ENCODE results near the gene SEPHS2. TPM values are rescaled to one million over a fixed set of nuclear protein-coding genes. Genes with fewer than 3 reads are reported as not detected.
"Not testable (repeated sequence)": the region's sequence is repeated elsewhere in the genome, so short reads cannot be mapped to it uniquely, and the experiment has no call there.

SEPHS2 gene
- total RNA-seq, 1 experiment from 2014 or later: 91.6 TPM

DNA sequence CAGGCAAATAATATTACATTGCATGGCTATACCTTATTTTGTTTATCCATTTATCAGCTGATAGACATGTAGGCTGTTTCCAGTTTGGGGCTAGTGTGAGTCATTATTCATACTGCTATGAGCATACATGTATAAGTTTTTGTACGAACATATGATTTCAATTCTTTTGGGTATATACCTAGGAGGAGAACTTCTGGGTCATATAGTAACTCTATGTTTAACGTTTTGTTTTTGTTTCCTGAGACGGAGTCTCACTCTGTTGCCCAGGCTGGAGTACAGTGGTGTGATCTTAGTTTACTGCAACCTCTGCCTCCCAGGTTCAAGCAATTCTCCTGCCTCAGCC lies 24.5 kb upstream of the SEPHS2 start:
- POLR2A ChIA-PET: no interaction called here
- TF ChIP-seq, protein P1, sequence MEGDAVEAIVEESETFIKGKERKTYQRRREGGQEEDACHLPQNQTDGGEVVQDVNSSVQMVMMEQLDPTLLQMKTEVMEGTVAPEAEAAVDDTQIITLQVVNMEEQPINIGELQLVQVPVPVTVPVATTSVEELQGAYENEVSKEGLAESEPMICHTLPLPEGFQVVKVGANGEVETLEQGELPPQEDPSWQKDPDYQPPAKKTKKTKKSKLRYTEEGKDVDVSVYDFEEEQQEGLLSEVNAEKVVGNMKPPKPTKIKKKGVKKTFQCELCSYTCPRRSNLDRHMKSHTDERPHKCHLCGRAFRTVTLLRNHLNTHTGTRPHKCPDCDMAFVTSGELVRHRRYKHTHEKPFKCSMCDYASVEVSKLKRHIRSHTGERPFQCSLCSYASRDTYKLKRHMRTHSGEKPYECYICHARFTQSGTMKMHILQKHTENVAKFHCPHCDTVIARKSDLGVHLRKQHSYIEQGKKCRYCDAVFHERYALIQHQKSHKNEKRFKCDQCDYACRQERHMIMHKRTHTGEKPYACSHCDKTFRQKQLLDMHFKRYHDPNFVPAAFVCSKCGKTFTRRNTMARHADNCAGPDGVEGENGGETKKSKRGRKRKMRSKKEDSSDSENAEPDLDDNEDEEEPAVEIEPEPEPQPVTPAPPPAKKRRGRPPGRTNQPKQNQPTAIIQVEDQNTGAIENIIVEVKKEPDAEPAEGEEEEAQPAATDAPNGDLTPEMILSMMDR (IDR thresholded peaks at IDR 0.05; ENCODE audit: insufficient read depth in 1 of 2, low read depth in 1 of 2, low read length in 1 of 2, severe bottlenecking in 1 of 2, unreplicated experiment in 1 of 2): no peak
- intact Hi-C loops (cut with micrococcal nuclease; ENCODE audit: unreplicated experiment): no loop called here
- H3K27me3 Mint-ChIP-seq (ENCODE audit: insufficient read depth, unreplicated experiment): no peaks in the 10 kb centered on the region
- H3K36me3 Mint-ChIP-seq (ENCODE audit: insufficient read depth, unreplicated experiment): no peaks in the 10 kb centered on the region
- no peaks in the 10 kb centered on the region for H3K4me1 ChIP-seq
- H3K36me3 ChIP-seq (ENCODE audit: control insufficient read depth, insufficient read depth, low read length): no peaks in the 10 kb centered on the region
- no peaks in the 10 kb centered on the region for H3K9me3 Mint-ChIP-seq (ENCODE audit: unreplicated experiment)
- no peaks in the 10 kb centered on the region for H3K9me3 ChIP-seq
- no TSS peak for BruUV-seq (replicated peaks)
- H3K4me1 Mint-ChIP-seq (ENCODE audit: low read depth, unreplicated experiment): peaks cover 6% of the 10 kb centered on the region
- H3K4me3 ChIP-seq (ENCODE audit: low read depth, low read length): no peak overlapping the region
- DNase-seq: no peak
- H3K4me3 Mint-ChIP-seq (ENCODE audit: unreplicated experiment): no peak overlapping the region
- H3K27ac Mint-ChIP-seq (ENCODE audit: unreplicated experiment): no peak overlapping the region
- H3K27me3 ChIP-seq (replicated peaks; ENCODE audit: control insufficient read depth, insufficient read depth, low read length): no peaks in the 10 kb centered on the region
- CTCF ChIA-PET: no interaction called here

DNA sequence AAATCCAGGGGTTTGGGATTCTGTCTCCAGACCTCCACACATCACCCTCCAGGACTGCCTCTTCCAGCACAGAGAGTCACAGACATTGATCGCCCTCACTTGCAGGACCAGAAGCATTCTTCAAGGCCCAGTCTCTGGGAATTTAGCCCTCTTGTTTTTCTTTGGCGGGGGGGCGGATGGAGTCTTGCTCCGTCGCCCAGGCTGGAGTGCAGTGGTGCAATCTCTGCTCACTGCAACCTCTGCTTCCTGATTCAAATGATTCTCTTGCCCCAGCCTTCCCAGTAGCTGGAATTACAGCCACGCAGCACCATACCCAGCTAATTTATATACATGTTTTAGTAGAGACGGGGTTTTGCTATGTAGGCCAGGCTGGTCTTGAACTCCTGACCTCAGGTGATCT lies 18.4 kb upstream of the SEPHS2 start:
- Histone ChIP-seq H3K4me3 (ENCODE audit: low read depth, low read length) (no peak overlapping the region), H3K9me3 (no peaks in the 10 kb centered on the region), H3K4me1 (no peaks in the 10 kb centered on the region), H3K36me3 (ENCODE audit: control insufficient read depth, insufficient read depth, low read length) (no peaks in the 10 kb centered on the region), H3K27me3 (replicated peaks; ENCODE audit: control insufficient read depth, insufficient read depth, low read length) (no peaks in the 10 kb centered on the region)
- no TSS peak for BruUV-seq (replicated peaks)
- Mint-ChIP-seq H3K27ac (ENCODE audit: unreplicated experiment) (no peak overlapping the region), H3K9me3 (ENCODE audit: unreplicated experiment) (no peaks in the 10 kb centered on the region), H3K4me3 (ENCODE audit: unreplicated experiment) (no peak overlapping the region), H3K27me3 (ENCODE audit: insufficient read depth, unreplicated experiment) (no peaks in the 10 kb centered on the region), H3K36me3 (ENCODE audit: insufficient read depth, unreplicated experiment) (no peaks in the 10 kb centered on the region), H3K4me1 (ENCODE audit: low read depth, unreplicated experiment) (peaks cover 6% of the 10 kb centered on the region)
- TF ChIP-seq, protein P1 (IDR thresholded peaks at IDR 0.05; ENCODE audit: insufficient read depth in 1 of 2, low read depth in 1 of 2, low read length in 1 of 2, severe bottlenecking in 1 of 2, unreplicated experiment in 1 of 2): no peak
- POLR2A ChIA-PET: no interaction called here
- CTCF ChIA-PET: no interaction called here
- intact Hi-C loops (cut with micrococcal nuclease; ENCODE audit: unreplicated experiment): no loop called here
- no peak for DNase-seq

DNA sequence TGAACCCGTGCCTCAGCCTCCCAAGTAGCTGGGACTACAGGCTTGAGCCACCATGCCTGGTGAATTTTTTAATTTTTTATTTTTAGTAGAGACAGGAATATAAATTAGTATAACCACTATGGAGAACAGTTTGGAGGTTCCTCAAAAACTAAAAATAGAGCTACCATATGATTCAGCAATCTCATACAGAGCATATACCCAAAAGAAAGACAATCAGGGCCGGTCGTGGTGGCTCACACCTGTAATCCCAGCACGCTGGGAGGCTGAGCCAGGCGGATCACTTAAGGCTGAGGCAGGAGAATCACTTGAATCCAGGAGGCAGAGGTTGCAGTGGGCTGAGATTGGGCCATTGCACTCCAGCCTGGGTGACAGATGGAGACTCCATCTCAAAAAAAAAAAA lies 15.8 kb upstream of the SEPHS2 start:
- CTCF ChIA-PET; DNase-seq; H3K9me3 Mint-ChIP-seq (ENCODE audit: unreplicated experiment); H3K36me3 Mint-ChIP-seq (ENCODE audit: insufficient read depth, unreplicated experiment); H3K4me3 Mint-ChIP-seq (ENCODE audit: unreplicated experiment); H3K4me1 ChIP-seq; H3K27me3 Mint-ChIP-seq (ENCODE audit: insufficient read depth, unreplicated experiment); intact Hi-C loops (cut with micrococcal nuclease; ENCODE audit: unreplicated experiment); POLR2A ChIA-PET; H3K9me3 ChIP-seq; H3K4me1 Mint-ChIP-seq (ENCODE audit: low read depth, unreplicated experiment); BruUV-seq (replicated peaks); H3K36me3 ChIP-seq (ENCODE audit: control insufficient read depth, insufficient read depth, low read length); H3K27me3 ChIP-seq (replicated peaks; ENCODE audit: control insufficient read depth, insufficient read depth, low read length); H3K4me3 ChIP-seq (ENCODE audit: low read depth, low read length); H3K27ac Mint-ChIP-seq (ENCODE audit: unreplicated experiment): not testable (repeated sequence)

DNA sequence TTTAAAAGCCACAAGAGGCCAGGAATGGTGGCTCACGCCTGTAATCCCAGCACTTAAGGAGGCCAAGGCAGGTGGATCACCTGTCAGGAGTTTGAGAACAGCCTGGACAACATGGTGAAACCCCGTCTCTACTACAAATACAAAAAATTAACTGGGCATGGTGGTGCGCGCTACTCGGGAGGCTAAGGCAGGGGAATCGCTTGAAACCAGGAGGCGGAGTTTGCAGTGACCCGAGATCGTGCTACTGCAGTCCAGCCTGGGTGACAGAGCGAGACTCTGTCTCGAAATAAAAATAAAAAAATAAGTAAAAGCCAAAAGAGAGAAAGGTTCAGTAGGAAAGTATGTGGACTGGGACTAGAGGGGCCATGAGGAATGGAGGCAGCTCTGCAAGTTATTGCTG lies 13.8 kb upstream of the SEPHS2 start:
- H3K27me3 Mint-ChIP-seq (ENCODE audit: insufficient read depth, unreplicated experiment): no peaks in the 10 kb centered on the region
- Histone ChIP-seq H3K4me3 (ENCODE audit: low read depth, low read length) (no peak overlapping the region), H3K27me3 (replicated peaks; ENCODE audit: control insufficient read depth, insufficient read depth, low read length) (no peaks in the 10 kb centered on the region), H3K4me1 (no peaks in the 10 kb centered on the region), H3K9me3 (no peaks in the 10 kb centered on the region), H3K36me3 (ENCODE audit: control insufficient read depth, insufficient read depth, low read length) (no peaks in the 10 kb centered on the region)
- H3K27ac Mint-ChIP-seq (ENCODE audit: unreplicated experiment): no peak overlapping the region
- H3K4me1 Mint-ChIP-seq (ENCODE audit: low read depth, unreplicated experiment): peaks cover 7% of the 10 kb centered on the region
- BruUV-seq (replicated peaks): no TSS peak
- CTCF ChIA-PET: no interaction called here
- POLR2A ChIA-PET: no interaction called here
- no peaks in the 10 kb centered on the region for H3K9me3 Mint-ChIP-seq (ENCODE audit: unreplicated experiment)
- intact Hi-C loops (cut with micrococcal nuclease; ENCODE audit: unreplicated experiment): no loop called here
- TF ChIP-seq, protein P1 (IDR thresholded peaks at IDR 0.05; ENCODE audit: insufficient read depth in 1 of 2, low read depth in 1 of 2, low read length in 1 of 2, severe bottlenecking in 1 of 2, unreplicated experiment in 1 of 2): no peak
- no peak overlapping the region for H3K4me3 Mint-ChIP-seq (ENCODE audit: unreplicated experiment)
- no peak for DNase-seq
- no peaks in the 10 kb centered on the region for H3K36me3 Mint-ChIP-seq (ENCODE audit: insufficient read depth, unreplicated experiment)

All from Caco-2 (cell line).